ENCODE data around the gene RNF130.

GRCh38 chr5:179953987-179954386 is 117.6 kb downstream of the RNF130 start:
- TF ChIP-seq POLR2A (IDR thresholded peaks at IDR 0.05), result no peak
- TF ChIP-seq CTCF (IDR thresholded peaks at IDR 0.05), result no peak

Data from lower leg skin (tissue), 3 donors.